HG03159 (cell line): ENCODE results near the gene NHSL2.
A peak's percentile ranks its signal among the peaks of the same experiment; 100 is the strongest.

Experiments used
- ATAC-seq: cut with Tn5 transposase; IDR thresholded peaks from one replicate; pipeline ENCODE4 v1.9.1; 2021; ENCODE audit warnings: mild to moderate bottlenecking, moderate library complexity; ENCODE audit not compliant: unreplicated experiment

NHSL2 gene

DNA sequence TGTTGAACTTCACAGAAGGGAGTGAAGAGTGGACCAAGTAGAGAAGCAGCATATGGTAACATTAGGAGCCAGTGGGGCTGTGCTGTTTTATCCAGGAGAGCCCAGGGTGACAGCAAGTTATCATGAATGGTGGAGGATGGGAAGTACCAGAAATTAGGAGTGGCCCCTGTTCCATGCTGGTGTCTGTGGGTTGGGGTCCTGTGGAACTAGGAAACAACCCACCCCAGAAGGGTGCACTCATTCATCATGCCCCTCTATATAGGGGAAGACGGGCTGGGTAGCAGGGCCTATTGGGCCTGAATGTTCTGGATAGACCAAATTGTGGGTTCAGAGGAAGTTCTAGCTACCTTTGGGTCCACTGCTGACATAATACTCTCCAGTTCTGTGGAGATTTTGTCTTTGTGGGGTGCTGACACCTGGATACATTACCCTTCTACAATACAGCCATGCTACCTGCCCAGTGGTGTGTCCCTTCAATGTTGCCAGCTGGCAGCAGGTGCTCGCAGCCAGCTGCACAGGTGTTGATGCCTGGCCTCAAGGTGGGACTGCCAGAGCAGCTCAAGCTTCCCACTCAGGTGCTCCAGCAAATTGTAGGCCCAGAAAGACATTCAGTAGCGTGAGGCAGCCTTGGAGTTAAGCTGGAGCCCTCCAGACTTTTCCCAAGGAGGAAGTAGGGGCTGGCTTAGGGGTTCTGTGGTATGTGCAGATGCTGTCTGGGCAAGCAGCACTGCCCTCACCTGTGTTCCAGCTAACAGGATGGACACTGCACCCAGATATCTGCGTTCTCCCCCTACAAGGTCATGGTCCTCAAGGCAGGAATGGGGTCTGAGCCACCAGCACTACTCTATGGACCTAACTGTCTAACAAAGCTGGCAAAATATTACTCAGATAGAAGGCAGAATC is 106.5 kb downstream of the NHSL2 start:
- no peak for ATAC-seq

DNA sequence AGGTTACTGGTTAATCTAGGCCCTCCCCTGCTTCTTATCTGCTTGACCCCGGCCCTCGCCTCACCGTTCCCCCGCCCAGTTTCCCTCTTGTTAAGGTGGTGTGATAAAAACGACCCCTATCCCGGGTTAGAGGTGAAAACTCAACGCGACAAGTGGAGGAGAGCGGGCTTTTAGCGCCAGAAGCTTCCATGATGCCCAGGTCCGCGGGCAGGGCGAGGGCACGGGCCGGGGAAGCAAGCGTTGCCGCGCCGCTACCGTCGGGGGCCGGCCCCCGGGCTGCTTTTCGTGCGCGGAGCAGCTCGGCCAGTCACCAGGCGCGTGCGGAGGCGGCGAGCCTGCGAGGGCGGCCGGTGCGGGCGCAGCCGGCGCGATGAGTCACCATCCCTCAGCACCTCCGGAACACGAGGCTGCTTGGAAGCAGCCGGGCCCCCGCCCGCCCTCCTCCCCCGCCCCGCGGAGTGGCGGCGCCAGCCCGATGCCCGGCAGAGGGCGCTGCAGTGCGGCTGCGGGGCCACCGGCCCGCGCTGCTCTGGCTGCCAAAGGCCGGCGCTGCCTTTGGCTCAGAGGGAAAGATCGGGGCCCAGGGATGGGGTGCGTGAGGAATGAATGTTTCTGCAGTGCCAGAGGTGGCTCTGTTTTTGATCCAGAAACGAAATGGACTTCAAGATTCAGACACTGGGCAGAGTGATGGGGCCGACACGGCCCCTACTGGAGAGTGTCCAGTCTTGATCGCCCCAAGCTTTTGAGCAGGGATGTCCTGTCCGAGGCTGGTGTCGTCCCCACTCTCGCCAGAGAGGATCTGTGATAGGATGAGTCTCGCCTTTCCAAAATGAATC is 107.8 kb downstream of the NHSL2 start:
- no peak for ATAC-seq

DNA sequence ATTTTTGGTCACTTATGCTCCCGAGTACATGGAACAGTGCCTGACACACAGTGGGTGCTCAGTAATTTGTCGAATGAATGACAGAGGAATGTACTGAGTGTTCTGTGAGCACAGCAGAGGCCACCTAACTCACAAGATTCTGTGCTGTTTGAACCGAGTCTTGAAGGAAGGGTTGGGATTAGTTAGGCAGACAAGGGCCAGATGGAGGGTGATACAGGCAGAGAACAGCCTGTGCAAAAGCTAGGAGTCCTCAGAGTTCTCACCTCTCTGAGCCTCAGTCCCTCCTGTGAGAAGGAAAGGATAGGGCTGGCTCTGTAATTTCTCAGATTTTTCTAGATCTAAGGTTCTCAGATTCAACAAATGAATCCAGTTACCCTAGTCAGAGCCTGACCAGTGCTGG is 108.8 kb downstream of the NHSL2 start:
- no peak for ATAC-seq

DNA sequence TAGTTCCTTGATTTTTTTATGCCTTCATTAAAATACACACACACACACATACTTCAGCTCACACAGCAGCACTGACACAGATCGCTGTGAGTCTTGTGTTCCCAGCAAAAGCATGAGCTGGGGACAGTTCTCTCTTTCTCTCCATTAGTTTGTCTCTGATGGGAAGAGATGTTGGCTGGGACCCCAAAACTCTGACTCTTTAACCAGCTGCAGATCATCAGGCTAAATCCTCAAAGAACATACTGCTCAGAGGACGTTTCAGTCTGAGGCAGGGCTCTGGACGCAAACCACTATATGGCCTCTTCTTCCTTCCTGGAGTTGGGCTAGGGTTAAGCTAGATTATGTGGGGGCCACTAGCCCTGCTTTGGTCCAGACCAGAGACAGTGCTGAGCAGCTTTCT is 109.6 kb downstream of the NHSL2 start:
- no peak for ATAC-seq

DNA sequence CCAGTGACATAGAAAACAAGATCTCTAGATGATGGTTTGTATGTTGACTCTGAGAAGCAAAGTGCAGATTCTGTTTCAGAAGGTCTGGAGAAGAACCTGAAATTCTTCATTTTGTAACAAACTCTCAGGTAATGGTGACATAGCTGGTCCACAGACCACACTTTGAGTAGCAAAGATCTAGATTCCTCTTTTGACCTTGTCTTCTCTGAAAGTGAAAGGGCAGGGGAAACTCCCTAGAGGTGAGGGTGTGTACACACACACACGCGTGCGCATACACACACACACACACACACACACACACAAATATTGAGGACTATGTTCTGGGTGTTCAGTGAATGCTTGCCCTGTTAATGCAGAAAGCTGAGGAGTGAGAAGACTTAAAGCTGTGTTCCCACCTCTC is 110.1 kb downstream of the NHSL2 start:
- ATAC-seq: peak; percentile 63

DNA sequence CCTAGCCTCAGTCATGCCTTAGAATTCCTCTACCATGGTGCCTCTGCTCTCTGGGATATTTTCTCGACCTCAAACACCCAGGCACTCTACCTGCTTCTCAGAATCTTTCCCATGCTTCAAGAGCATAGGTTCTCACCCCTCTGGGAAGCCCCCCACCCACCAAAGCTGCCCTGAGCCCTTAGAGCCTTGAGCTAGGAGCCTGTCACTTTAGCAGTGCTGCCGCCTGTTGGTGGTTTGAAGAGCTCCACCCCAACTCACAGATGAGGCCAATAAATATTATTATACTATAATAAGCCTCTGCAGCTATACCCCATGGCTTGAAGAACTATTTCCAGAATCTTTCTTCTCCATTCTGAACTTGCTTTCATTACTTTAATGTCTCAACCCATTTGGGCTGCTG is 111.3 kb downstream of the NHSL2 start:
- ATAC-seq: no peak

DNA sequence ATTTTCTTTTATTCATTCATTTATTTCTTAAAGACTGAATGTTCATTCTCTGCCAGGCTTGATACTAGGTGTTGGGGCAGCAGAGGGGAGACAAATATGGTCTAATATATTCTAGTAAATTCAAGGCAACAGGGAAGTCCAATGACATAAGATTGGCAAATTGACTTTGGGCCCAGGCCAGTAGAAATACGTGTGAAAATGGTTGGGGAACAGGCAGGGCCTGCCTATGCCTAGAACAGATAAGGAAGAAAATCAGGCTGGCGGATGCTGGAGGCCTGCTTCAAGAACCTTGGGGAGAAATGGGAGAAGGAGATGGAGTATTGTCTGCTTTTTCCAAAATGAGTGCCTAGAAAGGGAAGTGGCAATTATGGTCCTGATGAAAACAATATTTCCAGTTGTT is 112.4 kb downstream of the NHSL2 start:
- no peak for ATAC-seq

DNA sequence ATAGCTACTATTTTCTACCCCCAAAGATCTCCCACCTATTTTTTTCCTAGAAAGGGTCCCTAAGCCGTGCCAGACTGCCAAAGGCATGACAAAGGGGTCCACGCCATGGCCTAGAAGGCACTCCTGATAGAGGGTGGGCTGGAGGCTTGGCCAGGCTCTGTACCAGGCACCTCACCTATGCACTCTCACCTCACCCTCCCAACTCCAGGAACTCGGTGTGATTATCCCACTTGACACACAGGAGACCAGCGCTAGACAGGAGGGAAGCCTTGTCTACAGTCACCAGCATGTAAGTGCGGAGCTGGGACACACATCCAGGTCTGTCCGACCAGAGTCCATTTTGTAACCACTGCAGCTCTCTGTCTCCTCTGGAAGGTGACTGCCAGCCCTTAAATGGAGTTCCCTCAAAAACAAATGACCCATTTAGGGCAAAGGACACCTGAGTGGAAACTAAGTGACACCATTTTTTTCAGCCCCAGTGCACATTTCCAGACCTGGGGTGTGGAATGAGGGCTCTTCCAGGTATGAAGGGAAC is 114.7 kb downstream of the NHSL2 start:
- ATAC-seq: no peak

DNA sequence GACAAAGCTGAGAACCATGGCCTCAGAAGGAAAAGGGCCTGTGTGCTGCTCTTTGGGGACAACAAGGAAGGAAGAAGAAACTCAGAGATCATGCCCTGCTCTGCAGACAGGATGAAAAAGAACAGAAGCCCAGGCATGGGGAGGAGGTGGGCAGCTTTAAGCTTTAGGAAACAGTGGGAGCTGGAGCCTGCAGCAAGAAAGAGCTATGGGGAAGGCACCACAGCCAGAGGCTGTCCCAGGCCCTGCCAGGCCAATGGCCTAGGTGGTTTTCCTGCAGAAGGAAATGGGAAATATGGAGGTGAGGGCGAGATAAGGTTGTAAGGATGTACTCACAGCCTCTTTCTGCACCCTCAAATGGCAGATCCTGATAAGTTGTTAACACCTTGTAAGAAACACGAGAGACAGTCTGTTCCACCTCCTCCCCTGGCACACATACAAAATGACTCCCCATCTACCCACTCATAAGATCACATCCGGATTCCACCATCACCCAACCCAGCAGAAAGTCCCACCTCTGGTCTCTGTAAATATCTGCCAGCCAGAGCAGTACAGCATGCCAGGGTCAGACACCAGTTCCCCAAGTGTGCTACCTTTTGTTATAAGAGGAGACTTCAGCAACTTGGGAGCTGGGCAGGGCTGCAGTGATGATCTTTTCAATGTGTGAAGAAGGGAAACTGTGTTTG is 115.8 kb downstream of the NHSL2 start:
- no peak for ATAC-seq

DNA sequence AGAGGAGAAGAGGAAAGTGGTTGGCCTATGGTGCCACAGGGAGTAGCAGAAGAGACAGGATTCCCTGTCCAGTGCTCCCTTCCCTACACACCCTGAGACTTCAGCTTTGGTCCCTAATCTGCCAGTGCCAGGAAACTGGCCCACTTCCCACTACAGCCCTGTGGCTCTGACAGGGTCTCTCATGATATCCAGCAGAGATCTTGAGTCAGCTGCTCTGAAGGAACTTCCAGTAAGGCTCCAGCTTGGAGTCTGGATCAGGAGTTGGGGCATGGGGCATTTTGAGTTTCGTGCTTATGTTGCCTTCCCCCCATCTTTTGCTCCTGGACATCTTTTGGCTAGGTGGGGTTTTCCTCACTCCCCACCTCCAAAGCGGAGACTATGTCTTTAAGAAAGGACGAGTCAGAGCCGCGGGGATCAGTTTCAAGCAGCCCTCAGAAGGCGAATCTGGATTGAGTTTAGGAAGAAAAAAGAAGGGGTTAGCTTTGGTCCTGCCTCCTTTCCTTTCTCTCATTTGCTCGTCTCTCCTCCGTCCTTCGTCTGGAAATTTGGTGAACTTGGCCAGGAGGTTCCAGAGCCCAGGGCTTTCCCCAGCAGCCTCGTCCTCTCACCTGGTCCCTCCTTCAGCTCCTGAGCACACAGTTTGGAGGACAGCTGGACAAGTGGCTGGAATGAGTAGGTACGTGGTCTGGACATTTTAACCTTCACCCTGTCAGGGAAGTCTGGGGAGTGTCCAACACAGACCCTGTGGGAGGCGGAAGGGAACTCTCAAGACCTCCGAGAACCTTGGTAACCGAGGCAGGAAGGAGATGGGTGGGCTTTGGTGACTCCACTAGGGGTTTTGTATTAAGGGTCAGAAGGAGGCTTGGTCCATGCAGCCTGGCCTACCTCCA is 116.6 kb downstream of the NHSL2 start:
- ATAC-seq: no peak

DNA sequence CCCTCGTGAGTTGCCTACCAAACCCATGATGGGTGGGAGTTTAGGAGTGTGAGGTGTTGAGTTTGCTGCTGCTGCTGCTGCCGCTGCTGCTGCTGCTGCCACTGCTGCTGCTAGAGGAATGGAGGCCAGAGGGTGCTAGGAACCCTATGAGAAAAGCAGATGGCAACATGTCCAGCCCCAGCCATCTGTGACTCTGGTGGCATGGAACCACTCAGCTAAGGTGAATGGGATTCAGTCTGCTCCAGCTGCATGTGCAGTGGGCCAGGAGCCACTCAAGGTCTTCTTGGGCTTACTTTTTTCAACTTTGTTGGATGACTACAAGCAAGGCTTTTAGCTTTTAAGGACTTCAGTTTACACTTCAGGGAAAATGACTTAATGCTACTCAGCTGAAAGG is 117.3 kb downstream of the NHSL2 start:
- ATAC-seq: no peak

DNA sequence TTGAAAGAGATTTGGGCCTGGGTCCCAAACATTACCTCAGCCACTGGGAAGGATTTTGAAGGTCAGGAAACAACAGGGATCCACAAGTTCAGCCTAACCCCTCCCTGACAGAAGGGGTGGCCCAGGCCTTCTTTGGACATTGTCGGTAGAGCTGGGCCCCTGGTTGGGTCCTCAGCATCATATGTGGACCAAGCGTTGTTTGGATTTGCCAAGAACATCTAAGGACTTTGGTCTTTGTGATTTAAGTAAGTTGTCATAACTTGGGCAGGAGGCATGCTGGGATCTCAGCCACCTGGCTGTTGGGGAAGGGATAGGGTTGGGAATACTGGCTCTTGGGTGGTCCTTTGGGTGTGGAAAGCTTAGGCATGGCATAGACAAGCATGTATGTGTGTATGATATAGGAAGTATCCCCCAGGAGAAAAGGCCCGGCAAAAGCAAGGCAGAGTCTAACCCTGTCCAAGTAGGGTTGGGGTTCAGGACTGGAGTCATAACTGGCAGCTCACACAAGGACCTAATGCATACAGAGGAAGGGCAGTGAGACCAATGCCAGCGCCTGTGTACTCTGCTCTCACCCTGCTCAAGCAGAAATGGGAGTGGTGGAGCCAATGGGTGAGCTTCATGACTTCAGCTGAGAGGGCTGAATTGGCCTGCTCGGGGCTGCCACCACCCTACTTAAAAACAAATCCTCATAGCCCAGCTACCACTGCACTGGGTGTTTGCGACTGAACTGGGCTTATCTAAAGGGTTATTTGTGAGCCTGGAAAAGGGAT is 118.2 kb downstream of the NHSL2 start:
- ATAC-seq: no peak

DNA sequence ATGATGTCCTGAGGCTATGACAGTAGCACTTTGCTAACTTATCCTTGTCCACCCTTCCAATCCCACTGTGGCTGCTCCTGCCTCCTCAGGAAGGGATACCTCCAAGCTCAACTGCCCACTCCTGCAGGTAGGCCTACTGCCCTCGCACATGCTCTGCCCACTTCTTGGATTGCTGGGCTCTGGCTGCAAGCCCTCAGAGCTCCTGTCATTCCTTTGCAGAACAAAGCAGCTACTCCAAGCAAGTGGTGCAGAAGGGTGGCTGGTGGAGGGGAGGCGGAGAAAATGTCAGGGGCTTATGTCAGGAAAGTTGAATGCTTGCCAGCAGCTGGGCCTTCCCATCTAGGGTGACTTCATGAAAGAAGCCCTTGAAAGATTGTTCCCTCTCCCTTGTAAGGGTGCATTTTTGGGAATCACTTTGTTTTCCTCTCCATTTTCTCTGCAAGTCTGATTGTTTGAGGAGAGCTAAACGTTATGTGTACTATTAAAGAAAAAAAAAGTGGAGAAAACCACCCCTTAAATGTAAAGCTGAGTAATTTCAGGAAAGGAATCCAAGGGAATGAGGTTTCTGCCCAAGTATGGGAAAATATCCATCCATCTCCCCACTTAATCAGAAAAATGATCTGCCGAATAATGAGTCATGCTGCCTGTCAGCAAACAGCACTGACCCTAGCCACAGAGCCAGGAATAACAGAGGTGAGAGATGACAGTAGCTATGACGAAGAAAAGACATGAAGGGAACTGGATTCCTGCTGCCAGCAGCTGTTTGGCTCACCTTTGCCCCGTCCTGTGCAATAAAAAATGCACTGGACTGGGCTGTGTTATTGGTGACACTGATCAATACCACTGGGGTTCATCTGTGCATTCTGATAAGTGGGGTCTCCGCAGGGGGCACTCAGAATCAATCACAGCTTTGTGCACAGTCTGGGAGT is 119.1 kb downstream of the NHSL2 start:
- no peak for ATAC-seq

DNA sequence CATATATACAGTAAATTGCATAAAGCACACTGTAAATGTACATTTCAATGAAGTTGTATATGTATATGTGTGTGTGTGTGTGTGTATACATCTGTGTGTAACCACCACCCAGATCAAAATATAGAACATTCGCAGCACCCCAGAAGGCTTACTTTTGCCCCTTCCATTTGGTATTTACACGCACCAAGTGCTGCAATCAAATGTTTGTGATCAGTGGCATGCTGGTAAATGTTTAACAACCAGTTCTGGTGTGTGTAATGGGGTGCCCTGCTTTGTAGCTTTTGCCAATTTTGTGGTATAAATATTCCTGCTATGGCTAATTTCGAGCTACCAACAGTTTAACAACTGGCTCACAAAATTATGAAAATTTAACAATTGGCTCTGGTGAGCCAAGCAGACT is 119.8 kb downstream of the NHSL2 start:
- ATAC-seq: no peak

DNA sequence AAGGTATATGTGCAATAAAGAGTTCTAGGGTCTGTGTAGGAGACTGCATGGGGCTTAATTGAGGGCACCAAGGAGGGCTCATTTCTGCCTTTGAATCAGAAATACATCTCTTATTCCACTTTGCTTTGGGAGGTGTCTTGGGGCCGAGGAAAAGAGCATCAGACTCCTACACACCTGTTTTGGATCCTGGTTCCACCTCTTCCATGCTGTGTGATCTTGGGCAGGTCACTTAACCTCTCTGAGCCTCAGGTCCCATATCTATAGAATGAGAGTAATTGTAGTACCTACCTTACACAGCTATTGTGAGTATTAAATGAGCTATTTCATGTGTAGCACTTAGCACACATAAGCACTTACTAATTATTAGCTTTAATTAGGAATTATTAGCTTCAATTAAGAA is 120.5 kb downstream of the NHSL2 start:
- no peak for ATAC-seq

DNA sequence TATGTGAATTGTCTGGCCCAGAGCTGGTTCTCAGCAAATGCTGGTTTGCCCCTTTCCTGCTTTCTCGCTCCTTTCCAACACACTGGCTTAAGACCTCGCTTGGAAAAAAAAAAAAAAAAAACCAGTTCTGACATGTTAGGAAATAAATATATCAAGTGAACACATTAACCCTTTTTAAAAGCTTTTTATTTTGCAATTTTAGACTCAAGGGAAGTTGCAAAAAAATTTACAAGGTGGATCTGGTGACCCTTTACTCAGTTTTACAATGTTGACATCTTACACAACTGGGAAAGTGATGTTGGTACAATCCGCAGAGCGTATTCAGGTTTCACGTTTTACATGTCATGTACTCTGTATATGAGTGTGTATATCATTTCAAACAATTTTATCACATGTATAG is 121.0 kb downstream of the NHSL2 start:
- ATAC-seq: no peak

DNA sequence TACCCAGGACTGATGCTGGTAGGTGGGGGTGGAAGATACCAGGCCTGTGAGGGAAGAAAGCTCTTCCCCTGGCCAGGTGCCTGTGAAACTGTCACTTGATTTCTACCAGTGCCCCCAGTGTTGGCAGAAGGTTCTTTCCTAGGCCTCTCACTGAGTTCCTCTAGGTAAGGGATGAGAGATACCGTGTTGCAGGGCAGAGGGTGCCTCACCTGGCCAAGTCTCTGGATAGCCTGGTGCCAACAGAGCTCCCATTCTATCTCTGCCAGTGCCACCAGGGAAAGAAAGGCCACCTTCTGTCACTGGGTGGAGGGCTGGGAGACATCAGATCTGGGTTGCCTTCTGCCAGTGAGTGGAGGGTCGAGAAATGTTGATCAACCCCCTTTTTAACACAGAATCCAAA is 127.0 kb downstream of the NHSL2 start:
- no peak for ATAC-seq

DNA sequence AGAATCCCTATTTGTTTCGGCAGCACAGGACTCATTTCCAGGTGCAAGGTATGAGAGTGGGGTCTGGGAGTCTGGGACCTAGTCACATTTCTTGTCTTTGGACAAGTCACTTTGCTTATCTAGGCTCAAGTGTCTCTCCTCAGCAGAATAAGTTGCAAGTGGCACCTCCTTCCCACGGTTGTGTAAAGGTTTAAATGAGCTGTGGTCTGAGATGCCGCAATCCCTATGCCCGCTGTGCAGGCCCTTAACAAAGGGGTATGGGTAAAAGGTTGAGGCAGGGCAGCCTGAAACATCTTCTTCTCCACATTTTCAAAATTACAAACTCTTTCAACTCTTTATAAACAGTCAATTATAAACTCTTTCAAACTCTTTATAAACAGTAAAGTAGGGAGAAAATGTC is 127.4 kb downstream of the NHSL2 start:
- ATAC-seq: no peak
